GM19240 (cell line): ENCODE measurements around the gene NAPB.

Experiments used
- DNase-seq: peaks from one replicate; pipeline ENCODE4 v3.0.0; 2011; ENCODE audit warnings: low spot score; ENCODE audit not compliant: insufficient read length

The NAPB gene

GRCh38 chr20:23438661-23439060 is 17.4 kb upstream of the NAPB start:
- DNase-seq: no peak

DNA sequence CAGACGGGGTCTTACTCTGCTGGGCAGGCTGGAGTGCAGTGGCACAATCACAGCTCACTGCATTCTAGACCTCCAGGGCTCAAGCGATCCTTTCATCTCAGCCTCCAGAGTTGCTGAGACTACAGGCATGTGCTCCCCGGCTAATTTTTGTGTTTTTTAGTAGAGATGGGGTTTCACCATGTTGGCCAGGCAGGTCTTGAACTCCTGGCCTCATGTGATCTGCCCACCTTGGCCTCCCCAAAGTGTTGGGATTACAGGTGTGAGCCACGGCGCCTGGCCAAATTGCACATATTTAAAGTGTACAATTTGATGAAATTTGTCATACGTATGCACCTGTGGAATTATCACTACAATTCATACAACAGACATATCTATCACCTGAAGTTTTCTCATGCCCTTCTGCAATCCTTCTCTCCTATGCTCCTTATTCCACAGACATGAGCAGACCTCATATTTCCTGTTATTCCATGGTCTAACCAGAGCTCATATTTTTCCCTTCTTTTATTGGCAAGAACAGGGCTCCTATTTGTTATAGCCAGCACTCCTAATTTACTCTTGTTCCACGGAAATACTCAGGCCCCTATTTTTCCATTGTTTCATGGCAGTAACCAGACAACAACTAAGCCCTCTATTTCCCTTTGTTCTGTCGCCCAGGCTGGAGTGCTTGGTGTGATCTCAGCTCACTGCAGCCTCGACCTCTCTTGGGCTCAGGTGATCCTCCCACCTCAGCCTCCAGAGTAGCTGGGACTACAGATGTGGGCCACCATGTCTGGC is 16.0 kb upstream of the NAPB start:
- no peak for DNase-seq

DNA sequence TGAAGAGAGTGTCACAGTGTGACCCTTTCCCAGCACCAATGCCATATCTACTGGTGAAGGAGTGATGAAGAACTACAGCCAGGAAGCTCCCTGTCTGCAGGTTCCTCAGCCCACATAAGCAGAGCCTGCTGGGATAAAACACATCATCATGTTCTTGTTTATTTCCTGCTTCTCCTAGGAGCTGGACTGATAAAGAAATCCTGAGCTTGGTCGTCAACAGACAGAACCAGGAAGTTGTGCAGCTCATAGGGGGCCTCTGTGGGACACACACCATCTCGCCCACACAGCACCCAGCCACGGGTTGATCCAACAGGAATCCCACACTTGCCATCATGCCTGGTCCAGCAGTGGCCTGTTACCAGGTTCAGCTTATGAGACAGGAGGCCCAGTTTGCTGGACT is 15.4 kb upstream of the NAPB start:
- no peak for DNase-seq

DNA sequence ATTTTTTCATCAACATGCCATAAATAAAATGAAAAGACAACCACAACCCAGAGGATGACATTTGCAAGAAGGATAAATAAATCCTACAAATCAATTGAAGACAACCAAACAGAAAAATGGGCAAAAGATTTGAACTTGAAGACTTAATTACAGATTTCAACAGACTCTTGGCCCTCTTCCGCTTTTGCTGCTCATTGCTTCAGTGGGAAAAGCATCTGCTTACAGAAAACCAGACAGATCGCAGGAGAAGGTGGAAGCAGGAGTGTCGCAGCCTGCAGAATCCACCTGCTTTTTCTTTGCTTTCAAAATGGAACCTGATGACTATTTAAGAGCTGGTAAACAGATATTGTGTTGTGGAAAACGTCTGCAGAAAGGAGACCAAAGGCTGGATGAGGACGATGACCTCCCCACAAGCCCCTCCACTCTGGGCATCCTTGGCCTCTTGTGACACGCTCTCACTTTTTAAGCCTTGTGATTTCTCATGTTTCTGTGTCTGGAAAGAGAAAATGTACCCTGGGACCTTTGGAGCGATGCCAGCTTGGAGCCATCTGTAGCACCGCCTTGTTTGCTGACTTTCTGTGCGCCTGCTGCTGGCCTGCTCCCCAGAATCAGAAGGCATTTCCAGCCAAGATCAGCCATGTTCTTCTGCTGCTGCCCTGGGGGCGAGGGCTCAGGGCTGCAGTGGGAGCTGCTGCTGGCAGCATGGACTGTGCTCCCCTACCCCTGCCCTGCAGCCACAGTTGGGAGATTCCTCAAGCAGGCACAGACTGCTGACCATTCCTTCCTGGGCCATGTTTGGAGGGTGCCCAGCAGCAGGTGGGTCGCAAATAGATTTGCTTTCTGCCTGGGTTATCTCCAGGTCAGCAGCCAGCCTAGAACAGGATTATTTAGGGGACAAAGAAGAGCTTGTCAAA is 14.6 kb upstream of the NAPB start:
- DNase-seq: no peak

- no peak for DNase-seq
These were observed 13.4 kb upstream of the NAPB start for GRCh38 chr20:23434521-23435313.

GRCh38 chr20:23433628-23434027 is 12.3 kb upstream of the NAPB start:
- DNase-seq: no peak

DNA sequence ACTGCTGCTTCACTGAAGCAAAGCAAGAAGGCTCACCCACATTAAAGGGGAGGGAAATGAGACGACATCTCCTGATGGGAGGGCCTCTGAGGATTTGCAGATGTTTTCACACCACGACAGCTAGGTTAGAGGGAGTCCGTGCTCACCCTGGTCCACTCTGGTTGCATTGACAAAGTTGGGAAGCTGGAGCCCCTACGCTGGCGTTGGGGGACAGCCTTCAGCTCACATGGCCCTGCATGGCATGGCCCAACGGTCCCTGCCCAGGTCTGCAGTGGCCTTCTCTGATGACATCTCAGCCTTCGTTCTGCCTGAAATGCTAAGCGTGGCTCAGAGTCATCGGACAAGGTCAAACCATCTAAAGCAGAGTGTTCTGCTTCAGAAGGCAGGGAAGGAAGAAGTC is 3.8 kb upstream of the NAPB start:
- DNase-seq: no peak

DNA sequence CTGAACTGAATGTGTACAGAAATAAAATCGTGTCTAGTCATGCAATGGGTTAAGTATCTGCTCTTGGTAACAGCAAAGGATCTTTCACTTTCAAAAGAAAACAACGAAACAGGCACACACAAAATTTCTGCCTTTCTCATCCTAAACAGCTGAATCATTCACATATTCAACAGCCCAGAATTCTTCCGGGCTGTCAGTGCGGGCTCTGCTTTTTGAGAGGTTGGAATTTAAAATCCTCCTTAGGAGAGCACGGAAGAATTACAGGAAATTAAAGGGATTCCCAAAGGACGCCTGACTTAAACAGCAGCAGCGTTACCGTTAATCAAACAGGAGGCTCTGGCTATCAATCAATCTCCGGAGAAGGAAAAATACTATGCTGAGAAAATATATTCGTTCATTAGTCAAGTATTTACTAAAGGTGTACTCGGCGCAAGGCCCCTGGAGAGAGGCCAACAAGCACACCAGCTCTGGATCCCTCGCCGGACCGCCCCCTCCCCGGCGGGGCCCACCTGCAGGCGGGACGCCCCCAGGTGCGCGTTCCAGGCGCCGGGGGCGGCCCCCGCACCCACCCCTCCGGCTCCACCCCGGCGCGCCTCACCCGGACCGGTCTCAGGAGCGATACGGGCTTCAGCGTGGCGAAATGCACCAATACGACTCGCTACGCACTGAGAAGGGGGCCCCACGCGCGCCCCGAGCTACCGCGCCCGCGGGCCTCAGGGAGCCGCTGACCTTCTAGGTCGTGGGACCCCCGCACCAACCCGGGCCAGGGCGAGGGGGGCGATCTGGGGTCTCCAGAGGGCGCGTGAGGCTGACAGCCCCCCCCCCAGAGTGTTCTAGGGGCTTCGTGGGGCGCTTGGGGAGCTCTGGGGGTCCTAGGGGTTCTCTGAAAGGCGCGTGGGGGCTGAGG is 1.0 kb downstream of the NAPB start:
- DNase-seq: no peak

DNA sequence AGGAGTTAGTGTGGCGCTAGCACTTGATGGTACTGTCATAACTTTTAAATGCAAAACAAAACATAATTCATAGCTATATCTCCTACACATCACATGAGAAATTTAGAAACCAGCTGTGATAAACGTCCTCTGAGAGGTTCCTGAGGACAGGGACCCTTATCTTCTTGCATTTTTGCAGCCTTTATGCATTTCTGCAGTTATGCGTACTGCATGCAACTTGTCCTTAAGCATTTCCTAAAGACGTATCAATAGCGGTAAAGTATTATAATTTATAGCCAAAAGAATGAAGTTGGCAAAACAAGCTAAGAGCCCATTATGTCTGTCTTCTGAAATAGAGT is 1.7 kb downstream of the NAPB start:
- DNase-seq: no peak

- no peak for DNase-seq
These were observed 3.4 kb downstream of the NAPB start for GRCh38 chr20:23417861-23418260.

DNA sequence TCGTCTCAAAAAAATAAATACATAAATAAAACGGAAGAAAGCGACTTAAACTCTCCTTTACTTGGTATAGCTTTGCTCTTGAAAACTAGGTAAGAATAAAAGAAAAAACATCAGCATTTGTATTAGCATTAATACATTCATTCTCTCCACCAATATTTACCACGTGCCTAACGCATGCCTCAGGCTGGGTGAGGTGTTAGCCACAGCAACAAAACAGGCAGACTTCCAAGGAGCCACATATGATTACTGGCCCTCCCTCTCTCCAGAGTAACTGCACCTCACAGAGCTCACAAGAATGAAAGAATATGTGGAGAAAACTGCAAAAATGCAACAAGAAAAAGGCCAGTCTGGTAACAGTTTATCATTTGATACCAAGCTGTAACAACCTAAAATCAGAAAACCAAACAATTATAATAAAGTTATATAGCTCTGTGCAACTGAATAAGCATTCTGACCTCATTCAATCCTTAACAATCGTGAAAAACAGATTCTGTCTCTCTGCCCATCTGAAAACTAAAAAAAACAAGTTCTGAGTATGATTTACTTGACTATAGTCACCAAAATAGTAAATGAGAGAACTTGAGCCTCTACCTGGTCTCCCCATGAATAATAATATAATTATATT is 5.2 kb downstream of the NAPB start:
- no peak for DNase-seq

GRCh38 chr20:23415555-23415954 is 5.7 kb downstream of the NAPB start:
- DNase-seq: no peak

- no peak for DNase-seq
These were observed 6.6 kb downstream of the NAPB start for GRCh38 chr20:23414526-23415188.

DNA sequence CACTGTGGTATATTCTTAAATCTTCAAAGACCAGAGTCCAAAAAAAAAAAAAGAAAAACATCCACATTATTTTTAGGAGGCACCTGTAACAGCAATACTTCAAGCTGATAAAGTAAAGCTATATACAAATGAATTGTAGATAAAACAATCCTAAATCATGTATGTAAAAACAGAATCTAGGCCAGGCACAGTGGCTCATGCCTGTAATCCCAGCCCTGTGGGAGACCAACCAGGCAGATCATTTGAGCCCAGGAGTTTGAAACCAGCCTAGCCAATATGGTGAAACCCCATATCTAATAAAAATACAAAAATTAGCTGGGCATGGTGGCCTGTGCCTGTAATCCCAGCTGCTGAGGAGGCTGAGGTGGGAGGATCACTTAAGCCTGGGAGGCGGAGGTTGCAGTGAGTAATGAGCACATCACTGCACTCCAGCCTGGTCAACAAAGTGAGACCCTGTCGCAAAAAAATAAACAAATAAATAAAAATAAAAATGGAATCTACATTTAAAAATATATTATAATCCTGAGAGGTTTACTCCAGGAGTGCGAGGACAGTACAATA is 7.3 kb downstream of the NAPB start:
- DNase-seq: no peak

GRCh38 chr20:23412026-23412425 is 9.3 kb downstream of the NAPB start:
- no peak for DNase-seq

DNA sequence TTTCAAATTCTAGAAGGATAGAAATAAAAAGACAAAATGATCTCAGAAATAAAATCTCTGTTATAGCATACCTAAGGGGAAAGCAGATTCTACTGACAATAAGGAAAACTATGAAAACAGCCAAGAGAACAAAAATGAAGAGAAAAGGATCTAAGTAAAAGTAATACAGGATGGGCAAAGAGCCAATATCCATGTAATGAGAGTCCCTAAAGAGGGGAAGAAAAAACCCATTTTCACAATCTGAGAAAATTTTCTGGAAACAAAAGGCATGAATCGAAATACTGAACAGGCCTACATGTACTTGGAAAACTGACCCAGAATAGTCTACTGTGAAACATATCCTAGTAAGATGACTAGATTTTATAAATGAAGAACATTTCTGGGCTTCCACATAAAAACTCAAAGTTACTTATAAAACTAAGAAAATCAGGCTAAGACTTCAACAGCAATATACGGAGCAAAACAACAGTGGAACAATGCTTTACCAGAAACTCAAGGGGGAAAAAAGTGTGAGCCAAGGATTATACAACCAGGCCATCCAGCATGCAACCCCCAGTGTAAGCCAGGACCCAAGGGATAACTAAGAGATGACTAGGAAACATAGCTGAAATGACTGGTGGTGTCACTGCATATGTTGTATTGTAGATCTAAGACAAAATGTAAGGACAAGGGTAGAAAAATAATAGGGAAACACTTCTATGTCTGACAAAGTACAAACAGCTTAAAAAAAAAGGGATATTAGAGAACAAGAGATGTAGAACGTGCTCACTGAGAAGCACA is 10.2 kb downstream of the NAPB start:
- DNase-seq: no peak

- DNase-seq: no peak
These were observed 11.5 kb downstream of the NAPB start for GRCh38 chr20:23409800-23410199.

DNA sequence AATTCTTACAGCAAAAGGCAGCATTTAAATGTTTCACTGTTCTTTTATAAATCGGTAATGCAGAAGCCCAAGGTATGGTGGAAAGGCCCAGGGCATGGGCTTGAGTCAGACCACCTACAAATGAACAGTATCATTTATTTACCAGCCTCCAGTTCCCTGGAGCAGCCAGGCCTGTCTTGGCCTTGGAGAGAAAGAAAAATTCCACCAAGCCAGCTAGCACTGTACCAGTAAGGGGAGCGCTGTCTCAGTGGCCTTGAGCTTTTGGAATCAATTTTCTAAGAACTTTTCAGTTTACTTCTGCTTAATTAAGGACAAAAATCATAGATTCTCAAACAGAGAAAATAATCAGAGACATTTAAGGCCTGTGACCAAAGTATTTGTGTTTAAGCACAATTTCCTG is 12.3 kb downstream of the NAPB start:
- no peak for DNase-seq
